GM19043 (cell line): ENCODE data around the gene AADAT.

Experiments used
- ATAC-seq: cut with Tn5 transposase; IDR thresholded peaks from one replicate; pipeline ENCODE4 v1.9.1; 2021; ENCODE audit warnings: low read depth; ENCODE audit not compliant: unreplicated experiment

Gene AADAT

DNA sequence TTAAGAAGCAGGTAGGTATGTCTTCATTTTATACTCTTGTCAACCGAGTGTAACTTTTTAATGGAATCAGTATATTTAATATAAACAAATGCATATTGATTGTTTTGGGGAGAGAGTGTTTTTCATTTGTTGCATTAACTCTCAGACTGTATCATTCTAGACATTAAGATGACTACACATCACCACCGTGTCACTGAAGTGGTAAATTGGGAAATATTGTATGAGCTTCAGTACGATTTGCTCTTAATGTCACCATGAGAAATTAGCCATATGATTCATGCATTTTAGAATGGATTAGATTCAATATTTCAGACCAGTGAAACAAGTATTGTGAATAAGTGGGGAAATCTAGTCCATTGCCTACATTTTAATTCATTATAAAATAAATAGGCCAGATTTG is 53.9 kb downstream of the AADAT start:
- no peak for ATAC-seq

DNA sequence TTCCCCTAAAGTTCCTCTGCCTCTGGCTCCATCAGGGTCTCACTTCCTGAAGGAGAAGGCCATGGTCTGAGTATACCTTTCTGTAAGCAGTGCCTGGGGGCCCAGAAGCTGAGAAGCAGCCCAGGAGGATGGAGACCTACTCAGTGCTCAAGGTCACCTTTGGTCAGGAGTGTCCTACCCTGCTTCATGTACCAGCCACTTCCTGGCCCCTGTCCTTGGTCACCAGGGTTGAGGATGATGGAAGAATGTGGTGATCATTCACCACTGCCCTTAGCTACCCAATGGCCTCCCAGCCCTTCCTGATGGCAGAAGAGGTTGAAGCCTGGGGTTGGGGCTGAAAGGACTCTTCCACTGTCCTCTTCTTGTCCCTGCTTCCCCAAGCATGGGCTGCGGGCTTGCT is 54.5 kb downstream of the AADAT start:
- no peak for ATAC-seq

DNA sequence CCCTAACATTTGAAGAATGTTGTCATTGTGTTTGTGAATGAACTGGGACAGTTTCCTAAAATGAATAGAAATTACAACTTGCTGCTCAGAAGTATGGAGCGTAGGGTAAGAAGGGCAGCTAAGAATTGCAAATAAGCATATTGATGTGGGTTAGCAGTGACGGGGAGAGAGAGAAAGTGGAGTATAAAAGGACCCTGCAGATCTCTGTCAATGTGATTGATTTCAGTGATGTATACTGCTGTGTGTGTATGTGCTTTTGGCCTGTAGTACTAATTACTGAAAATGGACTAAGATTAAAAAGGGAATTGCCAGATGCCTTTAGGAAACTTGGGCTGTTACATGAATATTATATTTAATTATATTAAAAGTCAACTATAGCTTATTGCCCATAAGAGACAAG is 55.8 kb downstream of the AADAT start:
- ATAC-seq: no peak

DNA sequence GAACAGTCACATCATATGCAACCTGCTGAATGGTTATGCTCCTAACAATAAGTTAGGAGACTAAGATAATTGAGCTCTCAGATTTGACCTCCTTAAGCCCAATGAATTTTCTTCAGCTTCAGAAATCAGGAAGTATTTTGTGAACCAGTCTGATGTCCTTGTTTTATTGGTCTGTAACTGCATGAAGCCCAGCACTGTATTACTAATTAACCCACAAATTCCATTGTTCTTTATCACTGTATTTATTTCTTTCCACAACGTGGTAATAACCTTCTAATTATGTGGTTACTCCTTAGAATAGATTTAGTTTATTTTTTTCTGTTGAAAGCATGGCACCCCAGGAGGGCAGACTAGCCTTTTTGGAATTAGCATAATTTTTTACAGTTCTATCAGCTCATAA is 59.6 kb downstream of the AADAT start:
- ATAC-seq: no peak

DNA sequence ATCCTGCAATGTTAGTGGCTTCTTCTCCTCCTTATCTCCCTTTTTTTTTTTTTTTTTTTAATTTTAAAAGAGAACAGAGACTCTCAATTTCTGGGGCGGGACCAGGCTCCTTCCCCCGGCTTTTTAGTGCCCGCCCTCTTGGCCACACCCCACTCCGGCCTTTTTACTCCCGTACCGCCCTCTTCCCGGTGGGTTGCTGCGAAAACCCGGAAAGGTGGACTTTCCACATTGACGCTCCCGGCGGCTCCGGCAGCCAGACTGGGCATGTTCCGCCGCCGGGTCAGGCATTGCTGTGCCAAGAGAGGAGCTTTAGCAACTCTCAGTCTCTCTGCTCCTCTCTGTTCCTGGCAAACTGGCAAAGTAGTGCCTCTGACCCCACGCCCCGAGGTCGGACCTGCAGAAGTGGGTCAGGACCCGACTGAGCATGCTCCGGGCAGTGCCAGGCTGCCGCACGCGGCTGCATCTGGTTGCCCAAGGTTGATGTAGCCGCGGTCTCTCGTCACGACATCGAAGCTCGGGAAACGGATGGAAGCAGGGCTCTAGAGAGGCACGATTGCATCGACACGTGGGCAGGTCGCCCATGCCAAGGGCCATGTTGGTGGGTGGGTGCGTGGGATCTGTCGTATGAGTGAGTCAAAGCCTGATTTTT is 62.5 kb downstream of the AADAT start:
- ATAC-seq: peak; percentile 57

DNA sequence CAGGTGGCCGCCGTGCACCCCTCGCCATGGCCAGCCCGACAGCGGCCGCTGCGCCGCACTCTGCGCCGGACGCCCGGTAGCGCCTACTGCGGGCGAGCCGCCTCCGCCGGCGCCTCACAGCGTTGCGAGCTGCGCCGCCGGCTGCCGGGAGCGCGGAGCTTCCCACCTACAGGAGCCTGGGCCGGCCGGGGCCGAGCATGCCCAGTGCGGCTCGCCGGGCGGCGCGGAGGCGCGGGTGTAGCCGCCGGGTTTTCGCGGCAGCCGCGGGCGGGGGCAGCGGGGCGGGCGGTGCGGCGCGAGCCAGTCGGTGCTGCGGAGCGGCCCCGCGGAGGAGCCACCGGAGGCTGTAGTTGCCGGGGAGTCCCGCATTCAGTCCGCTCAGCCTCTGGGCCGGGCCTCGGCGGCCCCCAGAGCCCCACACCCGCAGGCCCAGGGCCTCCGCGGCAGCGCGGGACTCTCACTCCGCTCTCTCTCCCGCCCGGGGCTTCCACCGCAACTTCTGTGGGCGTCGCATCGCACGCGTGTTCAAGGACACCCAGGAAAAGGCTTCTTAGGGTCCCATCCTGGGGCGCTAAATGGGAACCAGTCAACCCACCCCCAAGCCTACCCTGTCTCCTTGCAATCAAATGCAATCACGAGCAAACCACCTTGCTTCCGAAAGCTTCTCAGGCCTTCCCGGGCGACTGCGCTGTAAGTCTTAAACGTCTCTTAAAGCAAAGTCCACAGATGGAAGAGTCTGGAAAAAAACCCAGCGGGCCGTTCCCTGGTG is 63.3 kb downstream of the AADAT start, which contains the start of gene MFAP3L:
Gene MFAP3L, minus strand, starts transcription at position 143 of the 769 bp plus-strand sequence. CDS start 20,518 bp downstream, outside the sequence.
- peak; percentile 74 for ATAC-seq

DNA sequence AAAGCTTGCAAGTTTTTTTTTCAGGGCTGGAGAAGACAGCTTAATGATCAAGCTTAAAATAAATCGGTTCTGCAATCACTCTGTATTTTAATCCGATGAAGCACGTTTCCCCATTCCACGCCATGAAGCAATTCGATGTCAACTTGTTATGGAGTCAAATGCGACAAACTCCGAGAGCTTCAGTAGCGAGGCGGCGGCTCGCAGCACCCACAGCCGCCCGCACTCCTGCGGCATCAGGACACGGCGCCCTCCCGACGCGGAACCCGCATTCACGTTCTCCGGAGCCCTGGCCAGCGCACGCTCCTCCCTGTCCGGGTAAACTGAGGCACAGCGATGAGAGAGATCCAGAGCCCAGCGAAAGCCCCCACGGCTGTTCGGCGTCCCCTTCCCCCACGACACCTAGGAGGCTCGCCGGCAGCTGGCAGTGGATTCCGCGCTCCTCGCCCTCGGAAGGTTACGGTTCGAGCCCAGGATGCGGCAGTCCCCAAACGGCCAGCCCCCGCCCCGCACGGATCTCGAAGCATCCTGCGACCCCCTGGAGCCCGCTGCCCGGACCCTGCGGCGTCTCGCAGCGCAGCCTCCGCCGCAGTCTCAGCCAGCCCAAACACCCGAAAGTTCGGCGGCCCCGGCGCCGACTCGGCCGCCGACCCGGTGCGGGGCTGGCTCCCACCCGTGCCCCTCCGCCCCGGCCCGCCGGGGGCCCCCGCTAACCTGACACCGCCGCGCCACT is 64.1 kb downstream of the AADAT start:
- ATAC-seq: no peak

DNA sequence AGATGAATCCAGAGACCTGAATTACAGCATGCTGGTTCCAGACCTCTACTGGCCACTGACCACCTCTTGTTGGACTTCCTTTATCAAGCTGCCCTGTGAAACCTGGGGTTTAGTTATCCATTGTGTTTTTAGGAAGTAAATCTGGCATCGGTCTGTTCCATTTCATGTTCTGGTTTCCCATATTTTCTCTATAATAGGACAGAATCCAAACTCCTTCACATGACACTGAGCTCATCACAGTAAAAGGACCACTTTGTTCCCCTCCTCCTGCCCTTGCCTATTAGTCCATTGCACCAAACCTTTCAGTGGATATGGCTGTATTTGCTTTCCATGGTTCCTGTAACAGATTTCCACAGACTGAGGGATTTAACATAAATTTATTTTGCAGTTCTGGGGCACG is 67.5 kb downstream of the AADAT start:
- no peak for ATAC-seq

DNA sequence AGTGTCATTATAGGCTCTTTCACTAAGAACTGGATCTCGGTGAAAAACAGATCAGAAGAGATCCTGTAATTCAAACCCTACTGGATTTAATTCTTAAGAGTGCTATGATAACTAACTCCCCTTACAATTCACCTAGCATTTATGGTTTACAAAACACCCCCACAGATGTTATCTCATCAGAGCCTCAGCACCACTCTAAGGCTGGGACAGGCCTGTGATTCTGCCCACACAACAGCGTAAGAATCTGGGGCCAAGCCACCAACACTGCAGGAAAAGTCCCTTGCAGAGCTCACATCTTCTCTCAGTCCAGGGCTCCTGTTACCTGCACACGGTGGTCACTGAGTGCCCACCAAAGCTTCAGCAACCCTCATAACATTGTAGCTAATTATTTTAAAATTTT is 72.5 kb downstream of the AADAT start:
- ATAC-seq: no peak

DNA sequence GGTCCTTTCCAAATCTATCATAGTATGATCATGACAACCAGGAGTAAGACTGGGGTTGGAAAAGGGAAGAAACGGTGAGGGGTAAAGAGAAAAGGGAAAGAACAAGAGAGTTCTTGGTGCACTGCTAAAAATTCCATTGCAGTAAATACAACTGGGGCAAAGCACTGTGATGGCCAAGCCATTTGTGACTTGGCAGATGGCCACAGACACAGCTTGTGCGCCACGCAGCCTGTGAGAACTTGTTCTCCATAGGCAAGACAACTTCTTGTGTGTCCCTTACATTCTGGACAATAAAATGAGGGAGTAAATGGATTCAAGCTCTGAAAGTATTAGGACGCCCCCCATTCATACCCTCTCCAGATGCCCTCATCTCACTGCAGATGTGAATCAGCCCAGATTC is 74.5 kb downstream of the AADAT start:
- ATAC-seq: no peak

DNA sequence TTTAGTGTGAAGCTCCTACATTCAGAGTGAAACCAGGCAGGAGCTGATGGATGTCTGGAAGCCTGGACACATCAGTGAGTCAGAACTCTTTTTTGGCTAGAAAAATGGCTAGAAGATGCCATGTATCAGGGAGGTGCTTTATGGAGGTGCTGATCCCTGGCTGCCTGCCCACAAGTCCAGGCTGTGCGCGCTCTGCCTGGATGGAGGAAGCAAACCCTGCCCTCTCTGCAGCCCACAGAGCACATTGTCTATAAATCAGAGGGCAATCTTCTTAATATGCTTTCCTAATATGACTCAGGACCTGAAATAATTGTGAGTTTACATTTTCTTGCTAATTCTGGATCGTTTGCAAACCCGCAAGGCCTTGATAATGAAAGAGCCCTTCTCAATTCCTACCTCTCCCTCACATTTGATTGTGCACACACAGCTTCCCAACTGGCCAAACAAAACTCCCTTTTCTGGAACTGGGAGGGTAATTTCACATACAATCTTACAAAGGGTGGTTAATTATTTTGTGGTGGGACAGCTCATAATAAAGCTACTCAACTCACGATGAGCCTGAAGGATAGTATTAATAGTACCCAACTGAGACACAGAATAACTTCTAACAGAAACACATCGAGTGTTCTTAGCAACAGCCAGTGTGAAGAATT is 75.3 kb downstream of the AADAT start:
- ATAC-seq: no peak

DNA sequence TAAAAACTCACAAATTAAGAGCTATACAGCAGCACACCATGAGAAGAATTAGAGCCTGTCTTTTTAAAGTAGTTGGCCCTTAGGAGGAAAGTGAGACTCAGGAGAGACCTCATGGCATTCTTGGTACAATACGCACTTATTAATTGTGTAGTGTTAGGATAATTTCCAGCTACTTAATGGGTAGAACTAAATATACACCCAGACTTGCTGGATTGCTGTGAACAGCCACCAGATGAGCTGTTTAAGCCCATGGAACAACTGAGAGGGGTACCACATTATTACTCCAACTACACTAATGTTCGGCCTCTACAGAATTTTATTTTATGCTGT is 77.2 kb downstream of the AADAT start:
- ATAC-seq: no peak

DNA sequence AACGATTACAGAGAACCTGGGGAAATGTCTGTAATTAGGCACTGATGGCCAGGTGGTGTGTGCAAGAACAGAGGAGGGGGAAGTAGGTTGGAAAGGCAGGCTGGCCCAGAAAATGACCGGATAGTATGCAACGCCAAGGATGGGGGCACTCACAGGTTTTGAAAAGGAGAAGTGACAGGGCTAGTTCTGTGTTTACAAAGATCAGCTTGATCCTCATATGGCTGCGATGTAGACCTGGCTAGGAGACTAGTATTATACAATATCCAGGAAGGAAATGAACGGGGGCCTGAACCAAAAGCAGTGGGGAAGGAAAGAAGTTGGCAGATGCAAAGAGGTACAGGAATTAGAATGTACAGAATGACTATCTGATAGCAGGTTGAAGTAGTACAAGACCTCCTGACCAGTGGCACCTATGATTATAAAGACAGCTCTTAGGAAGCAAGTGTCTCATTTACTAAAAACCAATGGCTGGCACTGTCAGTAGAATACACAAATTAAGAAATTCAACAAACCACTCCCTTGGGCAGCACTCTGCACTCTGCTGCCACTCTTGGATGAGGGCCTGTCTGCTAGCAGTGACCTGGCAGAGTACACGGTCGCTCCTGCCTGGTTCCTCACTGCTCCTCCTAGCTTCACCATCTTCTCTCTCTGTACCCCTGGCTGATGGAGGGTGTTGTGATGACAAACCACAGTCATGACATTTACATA is 77.7 kb downstream of the AADAT start:
- no peak for ATAC-seq
